ENCODE measurements around the gene HNRNPC.

The HNRNPC gene

DNA sequence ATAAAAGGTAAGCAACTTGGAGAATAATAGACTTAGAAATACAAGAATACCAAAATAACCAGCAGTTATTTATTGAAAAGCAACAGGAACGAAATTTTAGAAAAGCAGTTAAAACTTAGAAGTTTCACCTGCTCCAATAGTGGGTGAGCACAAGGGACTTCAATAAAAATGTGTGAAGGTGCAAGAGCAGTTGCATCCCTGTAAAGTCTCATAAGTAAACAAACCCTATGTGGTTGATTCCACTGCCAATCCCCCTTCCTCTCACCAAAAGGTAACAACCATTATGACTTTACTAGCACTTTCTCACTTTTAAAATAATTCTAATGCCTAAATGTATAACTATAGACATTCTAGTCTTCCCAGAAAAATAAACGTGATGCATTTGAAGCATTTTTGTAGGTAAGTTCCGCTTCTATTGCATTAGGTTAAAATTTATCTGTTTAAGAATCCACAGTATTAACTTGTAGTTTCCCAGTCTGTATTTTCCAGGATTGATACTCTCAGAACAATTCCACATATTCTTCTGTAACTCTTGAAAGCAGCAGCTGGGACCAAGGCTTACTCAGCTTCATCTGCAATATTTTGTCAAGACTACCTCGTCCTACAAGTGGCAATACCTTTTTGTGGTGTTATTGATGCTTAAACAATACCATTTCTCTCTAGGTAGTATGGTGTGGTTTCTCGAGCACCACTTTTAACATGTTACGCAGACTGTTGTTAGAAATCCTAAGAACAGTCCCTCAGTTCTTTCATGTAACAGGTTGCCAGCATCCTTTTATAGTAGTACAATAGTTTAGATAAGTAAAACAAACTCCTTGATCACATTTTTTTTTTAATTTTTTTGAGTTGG lies 32.1 kb downstream of the HNRNPC start:
- TF ChIP-seq CTCF (conservative IDR thresholded peaks at IDR 0.05) (no peak), ZFX (IDR thresholded peaks at IDR 0.05) (no peak)
- no peak overlapping the region for H3K27ac ChIP-seq

- H3K27ac ChIP-seq = no peak overlapping the region
- TF ChIP-seq CTCF (conservative IDR thresholded peaks at IDR 0.05) (no peak), ZFX (IDR thresholded peaks at IDR 0.05) (no peak)
Measured at GRCh38 chr14:21234112-21234511, 35.1 kb downstream of the HNRNPC start.

DNA sequence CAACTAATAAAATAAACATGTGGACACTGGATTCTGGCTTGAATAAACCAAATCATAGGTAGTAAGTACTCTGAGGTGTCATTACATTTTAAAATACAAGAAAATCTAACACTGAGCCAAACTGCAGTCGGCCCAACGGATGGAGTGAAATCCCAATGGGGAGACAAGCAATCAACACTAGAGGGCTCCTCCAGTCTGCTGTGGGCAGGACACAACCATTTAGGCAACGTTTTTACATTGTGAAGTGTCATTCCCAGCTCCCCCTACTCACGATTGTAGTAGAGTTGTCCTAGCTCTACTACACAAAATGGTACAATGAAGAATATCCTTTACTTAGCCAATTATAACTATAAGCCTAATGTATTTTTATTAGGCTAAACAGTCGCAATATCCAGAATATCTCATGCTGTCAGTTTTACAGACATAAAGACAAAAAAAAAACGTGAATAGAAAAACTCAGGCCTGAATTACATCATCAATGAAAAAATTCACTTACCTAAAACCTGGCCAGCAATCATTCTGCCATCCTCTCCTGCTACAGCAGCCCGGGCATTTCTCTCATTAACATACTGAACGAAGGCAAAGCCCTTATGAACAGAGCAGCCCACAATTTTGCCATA lies 35.7 kb downstream of the HNRNPC start:
- peak; percentile 30 for TF ChIP-seq CTCF (conservative IDR thresholded peaks at IDR 0.05)
- no peak for TF ChIP-seq ZFX (IDR thresholded peaks at IDR 0.05)
- no peak overlapping the region for H3K27ac ChIP-seq

- TF ChIP-seq CTCF (conservative IDR thresholded peaks at IDR 0.05) (no peak), ZFX (IDR thresholded peaks at IDR 0.05) (no peak)
Measured at GRCh38 chr14:21231020-21231652, 38.1 kb downstream of the HNRNPC start.

DNA sequence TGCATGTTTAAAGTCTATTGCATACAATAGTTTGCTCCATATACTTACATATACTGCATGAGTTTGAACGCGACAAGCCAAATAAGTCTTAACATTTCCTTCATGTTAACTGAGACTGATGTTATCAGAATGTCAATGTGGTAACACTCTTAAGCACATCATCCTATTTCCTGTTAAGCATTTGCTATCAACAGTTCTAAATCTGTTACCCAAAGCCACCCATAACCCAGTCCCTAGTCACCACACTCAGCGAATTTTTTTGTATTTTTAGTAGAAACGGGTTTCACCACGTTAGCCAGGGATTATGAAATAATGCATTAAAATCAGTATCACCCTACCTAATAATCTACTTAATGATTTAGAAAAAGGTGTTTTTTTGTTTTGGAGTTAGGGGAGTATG lies 39.4 kb downstream of the HNRNPC start:
- no peak for TF ChIP-seq ZFX (IDR thresholded peaks at IDR 0.05)
- no peak for TF ChIP-seq CTCF (conservative IDR thresholded peaks at IDR 0.05)
- no peak overlapping the region for H3K27ac ChIP-seq

More at GRCh38 chr14:21231020-21231652, 38.1 kb downstream of the HNRNPC start:
- no peak overlapping the region for H3K27ac ChIP-seq

DNA sequence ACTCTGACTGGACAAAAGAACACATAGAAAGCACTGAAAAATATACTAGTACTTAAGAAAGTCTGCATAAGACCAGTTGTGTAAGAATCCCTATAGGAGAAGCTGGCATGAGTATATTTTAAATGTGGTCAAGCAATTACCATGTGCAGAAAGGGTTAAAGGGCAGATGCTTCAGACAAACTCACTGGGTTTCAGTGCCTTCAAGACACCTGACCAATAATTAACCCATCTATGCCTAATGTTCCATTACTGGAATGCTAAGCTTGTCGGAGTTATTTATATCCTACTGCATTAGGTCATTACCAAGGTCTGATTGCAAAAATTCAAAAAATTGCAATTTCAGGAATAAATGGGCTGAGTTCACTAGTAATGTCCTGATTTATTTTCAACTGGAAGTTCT lies 41.3 kb downstream of the HNRNPC start:
- TF ChIP-seq ZFX (IDR thresholded peaks at IDR 0.05) (no peak), CTCF (conservative IDR thresholded peaks at IDR 0.05) (no peak)
- H3K27ac ChIP-seq = no peak overlapping the region

DNA sequence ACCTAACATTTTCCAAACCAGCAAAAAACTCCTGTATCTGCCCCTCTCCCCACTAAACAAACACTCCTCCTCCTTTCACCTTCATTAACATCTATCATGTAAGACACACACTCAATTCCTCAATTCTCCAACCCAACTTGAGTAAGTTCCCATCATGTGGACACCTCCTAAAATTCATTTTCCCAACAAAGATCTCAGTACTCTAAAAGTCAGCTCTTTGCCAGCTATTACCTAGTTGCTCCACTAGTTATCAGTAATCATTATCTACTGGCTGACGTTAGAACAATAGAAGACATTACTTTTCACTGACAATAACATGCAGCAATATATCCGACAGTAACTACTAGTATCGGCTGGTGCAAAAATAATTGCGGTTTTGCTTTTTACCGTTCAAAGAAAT lies 42.1 kb downstream of the HNRNPC start:
- no peak overlapping the region for H3K27ac ChIP-seq
- TF ChIP-seq CTCF (conservative IDR thresholded peaks at IDR 0.05) (no peak), ZFX (IDR thresholded peaks at IDR 0.05) (no peak)
